Measurements from ENCODE around the gene PLAC1. TPM values are rescaled to one million over a fixed set of nuclear protein-coding genes. Genes with fewer than 3 reads are reported as not detected.

The PLAC1 gene
- total RNA-seq, 2 experiments from 2014 or later = not detected

DNA sequence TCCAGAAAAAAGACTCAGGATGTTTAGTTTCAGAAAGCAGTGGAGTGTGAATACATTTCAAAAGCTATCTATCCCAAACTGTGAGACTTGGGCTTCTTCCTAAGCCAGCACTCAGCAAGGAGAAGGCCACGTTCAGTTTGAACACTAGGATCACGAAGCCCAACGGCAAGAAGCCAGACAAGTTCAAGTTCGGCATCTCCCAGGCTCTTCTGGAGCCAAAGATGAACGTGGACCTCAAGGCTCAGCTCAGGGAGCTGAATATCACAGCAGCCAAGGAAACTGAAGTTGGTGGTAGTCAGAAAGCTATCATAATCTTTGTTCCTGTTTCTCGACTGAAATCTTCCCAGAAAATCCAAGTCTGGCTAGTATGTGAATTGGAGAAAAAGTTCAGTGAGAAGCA is 7.6 kb downstream of the PLAC1 start:
- H3K4me3 Mint-ChIP-seq = no peak overlapping the region
- H3K27me3 Mint-ChIP-seq = peaks cover 5% of the 10 kb centered on the region
- no peak overlapping the region for H3K27ac Mint-ChIP-seq
- no peaks in the 10 kb centered on the region for H3K9me3 Mint-ChIP-seq
- peaks cover 8% of the 10 kb centered on the region for H3K4me1 Mint-ChIP-seq
- no peak for DNase-seq
- no peaks in the 10 kb centered on the region for H3K36me3 Mint-ChIP-seq

DNA sequence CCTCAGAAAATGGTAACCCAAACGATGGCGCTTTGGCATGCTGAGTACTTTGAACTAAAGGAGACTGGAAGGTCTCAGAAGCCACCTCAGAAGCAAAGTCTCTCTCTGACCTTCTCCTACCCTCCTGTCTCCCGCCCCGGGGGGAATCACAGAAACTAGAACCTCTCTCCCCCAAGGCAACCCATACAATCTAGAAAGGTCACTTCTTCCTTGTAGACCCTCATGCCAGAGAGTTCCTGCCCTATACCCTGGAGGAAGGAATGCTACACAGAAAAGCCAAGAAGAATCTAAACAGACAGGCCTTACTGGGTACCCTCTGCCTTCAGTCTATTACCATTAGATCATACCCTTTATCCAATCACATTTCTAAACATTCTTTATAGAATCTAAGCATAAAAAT is 8.5 kb downstream of the PLAC1 start:
- Mint-ChIP-seq H3K27me3 (peaks cover 10% of the 10 kb centered on the region), H3K4me3 (no peak overlapping the region), H3K27ac (no peak overlapping the region), H3K4me1 (peaks cover 8% of the 10 kb centered on the region), H3K36me3 (no peaks in the 10 kb centered on the region), H3K9me3 (no peaks in the 10 kb centered on the region)
- no peak for DNase-seq

DNA sequence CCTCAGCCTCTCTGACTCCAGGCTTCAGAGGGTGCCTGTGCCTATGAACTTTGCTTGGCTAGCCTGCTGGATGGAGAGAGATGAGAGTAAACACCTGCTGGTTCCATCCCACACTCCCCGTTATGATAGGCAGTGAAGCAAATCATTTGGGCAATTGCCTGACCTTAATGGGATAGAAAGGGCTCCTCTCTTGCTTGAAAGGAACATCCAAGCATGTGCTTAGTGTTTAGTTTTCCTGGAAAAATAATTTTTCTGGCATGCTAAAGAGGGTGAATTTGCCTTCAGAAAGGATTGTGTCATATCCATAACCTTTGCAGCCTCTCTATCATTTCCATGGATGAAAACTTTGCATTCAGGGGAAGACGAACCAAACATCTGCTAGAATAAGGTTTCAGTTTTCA is 10.8 kb downstream of the PLAC1 start:
- Mint-ChIP-seq H3K36me3 (no peaks in the 10 kb centered on the region), H3K27me3 (peaks cover 17% of the 10 kb centered on the region), H3K4me3 (no peak overlapping the region), H3K4me1 (no peaks in the 10 kb centered on the region), H3K9me3 (no peaks in the 10 kb centered on the region), H3K27ac (no peak overlapping the region)
- no peak for DNase-seq

- Mint-ChIP-seq H3K4me1 (peaks cover under 1% of the 10 kb centered on the region), H3K27me3 (peaks cover 17% of the 10 kb centered on the region), H3K4me3 (no peak overlapping the region), H3K9me3 (no peaks in the 10 kb centered on the region), H3K36me3 (no peaks in the 10 kb centered on the region), H3K27ac (no peak overlapping the region)
- no peak for DNase-seq
Measured at GRCh38 chrX:134646691-134647090, 11.6 kb downstream of the PLAC1 start.

- DNase-seq = no peak
Measured at GRCh38 chrX:134645936-134646543, 12.2 kb downstream of the PLAC1 start.

GRCh38 chrX:134642386-134642785 is 15.9 kb downstream of the PLAC1 start:
- Mint-ChIP-seq H3K4me3 (no peak overlapping the region), H3K36me3 (no peaks in the 10 kb centered on the region), H3K9me3 (no peaks in the 10 kb centered on the region), H3K4me1 (peaks cover 4% of the 10 kb centered on the region), H3K27me3 (peaks cover 32% of the 10 kb centered on the region), H3K27ac (no peak overlapping the region)
- no peak for DNase-seq

More at GRCh38 chrX:134645936-134646543, 12.2 kb downstream of the PLAC1 start:
- no peak overlapping the region for H3K4me3 Mint-ChIP-seq
- H3K4me1 Mint-ChIP-seq = peaks cover 4% of the 10 kb centered on the region
- no peaks in the 10 kb centered on the region for H3K36me3 Mint-ChIP-seq
- H3K27ac Mint-ChIP-seq = no peak overlapping the region
- H3K27me3 Mint-ChIP-seq = peaks cover 20% of the 10 kb centered on the region
- H3K9me3 Mint-ChIP-seq = no peaks in the 10 kb centered on the region

DNA sequence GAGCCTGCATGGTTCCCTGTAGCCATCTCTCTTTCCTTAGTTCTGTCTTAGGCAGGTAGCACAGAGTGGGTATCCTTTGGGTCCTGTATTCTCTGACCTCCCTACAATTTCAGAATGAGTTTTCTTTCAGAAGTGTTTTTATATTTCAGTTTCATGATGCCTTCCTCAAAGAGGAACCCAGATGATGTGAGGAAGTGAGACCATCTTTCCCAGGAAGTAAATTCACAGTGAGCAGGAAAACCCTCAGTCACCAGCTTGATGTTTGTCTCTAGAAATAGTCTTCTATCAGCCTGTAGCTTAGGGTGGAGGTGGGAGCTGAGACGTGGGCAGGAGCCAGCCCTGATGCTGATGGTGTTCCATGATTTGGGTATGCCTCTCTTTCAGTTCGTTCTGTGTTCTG is 16.9 kb downstream of the PLAC1 start:
- H3K4me1 Mint-ChIP-seq = peaks cover 4% of the 10 kb centered on the region
- peaks cover 29% of the 10 kb centered on the region for H3K27me3 Mint-ChIP-seq
- no peaks in the 10 kb centered on the region for H3K36me3 Mint-ChIP-seq
- no peaks in the 10 kb centered on the region for H3K9me3 Mint-ChIP-seq
- H3K27ac Mint-ChIP-seq = no peak overlapping the region
- no peak for DNase-seq
- no peak overlapping the region for H3K4me3 Mint-ChIP-seq

DNA sequence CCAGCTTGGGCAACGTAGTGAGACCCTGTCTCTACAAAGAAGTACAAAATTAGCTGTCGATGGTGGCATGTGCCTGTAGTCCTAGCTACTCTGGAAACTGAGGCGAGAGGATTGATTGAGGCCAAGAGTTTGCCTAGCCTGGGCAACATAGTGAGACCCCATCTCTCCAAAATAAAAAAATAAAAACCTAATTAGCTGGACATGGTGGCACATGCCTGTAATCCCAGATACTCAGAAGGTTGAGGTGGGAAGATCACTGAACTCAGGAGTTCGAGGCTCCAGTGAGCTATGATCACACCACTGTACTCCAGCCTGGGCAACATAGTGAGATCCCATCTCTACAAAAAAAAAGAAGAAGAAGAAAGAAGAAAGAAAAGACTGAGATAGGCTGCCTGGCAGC is 17.4 kb downstream of the PLAC1 start:
- H3K4me3 Mint-ChIP-seq = no peak overlapping the region
- H3K36me3 Mint-ChIP-seq = no peaks in the 10 kb centered on the region
- DNase-seq = no peak
- H3K9me3 Mint-ChIP-seq = no peaks in the 10 kb centered on the region
- no peak overlapping the region for H3K27ac Mint-ChIP-seq
- peaks cover 4% of the 10 kb centered on the region for H3K4me1 Mint-ChIP-seq
- peaks cover 27% of the 10 kb centered on the region for H3K27me3 Mint-ChIP-seq

DNA sequence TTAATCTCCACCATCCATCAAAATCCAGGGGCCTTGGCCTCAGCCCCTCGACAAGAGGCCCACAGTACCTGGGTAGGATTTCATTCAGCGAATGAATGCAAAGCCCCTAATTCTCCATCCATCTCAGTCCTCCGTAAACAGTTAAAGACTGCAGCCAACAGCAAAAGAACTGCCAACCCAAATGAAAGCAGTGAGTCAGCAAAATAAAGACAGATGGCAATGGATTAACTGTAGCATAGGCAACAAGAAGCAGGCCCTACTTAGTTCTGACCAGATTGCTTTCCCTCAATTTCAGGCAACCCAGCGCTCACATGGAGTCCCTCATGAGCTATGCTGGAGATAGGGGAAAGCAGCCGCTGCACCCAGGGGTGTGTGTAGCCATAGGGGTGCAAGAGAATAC is 21.4 kb downstream of the PLAC1 start:
- no peak overlapping the region for H3K27ac Mint-ChIP-seq
- no peak overlapping the region for H3K4me3 Mint-ChIP-seq
- no peaks in the 10 kb centered on the region for H3K36me3 Mint-ChIP-seq
- no peaks in the 10 kb centered on the region for H3K9me3 Mint-ChIP-seq
- peaks cover 18% of the 10 kb centered on the region for H3K27me3 Mint-ChIP-seq
- DNase-seq = no peak
- peaks cover 4% of the 10 kb centered on the region for H3K4me1 Mint-ChIP-seq

DNA sequence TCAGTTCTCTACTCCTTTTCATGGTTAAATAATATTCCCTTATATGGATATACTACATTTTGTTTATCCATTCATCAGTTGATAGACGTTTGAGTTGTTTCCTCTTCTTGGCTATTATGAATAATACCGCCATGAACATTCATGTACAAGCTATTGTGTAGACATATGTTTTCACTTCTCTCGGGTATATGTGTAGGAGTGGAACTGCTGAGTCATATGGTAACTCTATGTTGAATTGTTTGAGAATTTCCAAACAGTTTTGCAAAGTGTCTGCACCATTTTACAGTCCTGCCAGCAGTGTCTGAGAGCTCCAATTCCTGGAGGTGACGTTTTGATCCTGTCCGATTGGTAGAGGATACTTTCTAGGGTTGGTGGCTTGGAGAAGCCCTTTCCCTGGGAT is 23.6 kb downstream of the PLAC1 start:
- no peak overlapping the region for H3K27ac Mint-ChIP-seq
- H3K4me1 Mint-ChIP-seq = no peaks in the 10 kb centered on the region
- peaks cover 9% of the 10 kb centered on the region for H3K27me3 Mint-ChIP-seq
- no peaks in the 10 kb centered on the region for H3K9me3 Mint-ChIP-seq
- no peak overlapping the region for H3K4me3 Mint-ChIP-seq
- H3K36me3 Mint-ChIP-seq = no peaks in the 10 kb centered on the region
- DNase-seq = no peak

- no peaks in the 10 kb centered on the region for H3K9me3 Mint-ChIP-seq
- peaks cover 7% of the 10 kb centered on the region for H3K27me3 Mint-ChIP-seq
- no peaks in the 10 kb centered on the region for H3K36me3 Mint-ChIP-seq
- H3K4me3 Mint-ChIP-seq = no peak overlapping the region
- DNase-seq = no peak
- H3K4me1 Mint-ChIP-seq = no peaks in the 10 kb centered on the region
- H3K27ac Mint-ChIP-seq = no peak overlapping the region
Measured at GRCh38 chrX:134633832-134634231, 24.4 kb downstream of the PLAC1 start.

DNA sequence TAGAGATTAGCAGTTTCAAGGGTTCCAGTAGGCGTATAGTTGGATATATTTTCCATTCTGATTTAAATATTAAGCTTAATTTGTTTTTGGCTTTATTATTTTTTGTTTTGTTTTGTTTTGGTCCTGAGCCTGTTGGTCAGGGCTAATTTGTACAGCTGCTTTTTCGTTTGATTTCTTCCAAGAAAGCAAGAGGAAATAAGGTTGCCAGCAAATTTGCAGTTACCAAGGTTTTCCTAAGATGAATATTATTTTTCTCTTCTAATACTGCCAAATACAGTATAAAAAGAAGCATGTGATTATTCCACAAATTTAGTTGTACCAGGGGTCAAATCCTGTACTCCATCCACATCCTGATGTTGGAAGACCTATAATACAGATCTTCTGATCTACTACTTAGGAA is 24.9 kb downstream of the PLAC1 start:
- H3K27ac Mint-ChIP-seq = no peak overlapping the region
- no peak overlapping the region for H3K4me3 Mint-ChIP-seq
- H3K9me3 Mint-ChIP-seq = no peaks in the 10 kb centered on the region
- H3K27me3 Mint-ChIP-seq = peaks cover 3% of the 10 kb centered on the region
- DNase-seq = no peak
- no peaks in the 10 kb centered on the region for H3K36me3 Mint-ChIP-seq
- H3K4me1 Mint-ChIP-seq = no peaks in the 10 kb centered on the region

- Mint-ChIP-seq H3K36me3 (no peaks in the 10 kb centered on the region), H3K9me3 (no peaks in the 10 kb centered on the region), H3K27me3 (peaks cover 3% of the 10 kb centered on the region), H3K4me3 (no peak overlapping the region), H3K27ac (no peak overlapping the region), H3K4me1 (no peaks in the 10 kb centered on the region)
- DNase-seq = no peak
Measured at GRCh38 chrX:134632355-134632754, 25.9 kb downstream of the PLAC1 start.

GRCh38 chrX:134631426-134632346 is 26.6 kb downstream of the PLAC1 start:
- Mint-ChIP-seq H3K27me3 (peaks cover 3% of the 10 kb centered on the region), H3K27ac (no peak overlapping the region), H3K4me3 (no peak overlapping the region), H3K9me3 (no peaks in the 10 kb centered on the region), H3K36me3 (no peaks in the 10 kb centered on the region), H3K4me1 (no peaks in the 10 kb centered on the region)
- DNase-seq = no peak

DNA sequence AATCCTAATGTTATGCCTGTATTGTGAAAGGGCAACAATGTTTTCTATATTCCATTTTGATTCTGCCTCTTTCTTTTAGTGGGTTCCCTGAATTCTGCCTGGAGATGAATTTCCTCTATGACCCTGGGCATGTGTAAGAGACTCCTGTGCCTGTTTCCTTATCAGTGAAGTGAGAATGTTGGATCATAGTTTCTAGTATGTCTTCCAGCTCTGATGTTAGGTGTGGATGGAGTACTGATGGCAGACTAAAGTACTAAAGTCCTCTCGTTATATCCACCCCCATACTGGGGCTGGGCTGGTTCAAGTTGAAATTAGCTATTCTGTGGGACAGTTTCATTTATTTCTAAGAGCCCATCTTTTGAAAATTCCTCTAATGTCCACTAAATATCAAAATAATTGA is 29.6 kb downstream of the PLAC1 start:
- H3K9me3 Mint-ChIP-seq = no peaks in the 10 kb centered on the region
- H3K4me3 Mint-ChIP-seq = no peak overlapping the region

GRCh38 chrX:134626434-134626833 is 31.8 kb downstream of the PLAC1 start:
- no peak for DNase-seq
- Mint-ChIP-seq H3K4me3 (no peak overlapping the region), H3K27me3 (peaks cover 20% of the 10 kb centered on the region), H3K4me1 (peaks cover 9% of the 10 kb centered on the region), H3K36me3 (no peaks in the 10 kb centered on the region), H3K27ac (no peak overlapping the region), H3K9me3 (no peaks in the 10 kb centered on the region)

More for the DNA sequence above, 29.6 kb downstream of the PLAC1 start:
- Mint-ChIP-seq H3K27ac (no peak overlapping the region), H3K36me3 (no peaks in the 10 kb centered on the region), H3K27me3 (peaks cover 16% of the 10 kb centered on the region), H3K4me1 (no peaks in the 10 kb centered on the region)
- no peak for DNase-seq
